Suprapubic skin (tissue), 4 donors: ENCODE results near the gene SPDYE4. TPM values are rescaled to one million over a fixed set of nuclear protein-coding genes. Genes with fewer than 3 reads are reported as not detected.

Experiments
- DNase-seq, 2 donors: peaks; one replicate each; pipeline ENCODE4 v3.0.0-alpha.2; 2019; ENCODE audit warnings: low spot score in 2 of 2
- H3K27ac ChIP-seq: fragments of 200-600 bp; sonication (generic); one replicate; pipeline ENCODE4 v1.5.1; 2019
- H3K27me3 ChIP-seq: fragments of 200-600 bp; sonication (generic); one replicate; pipeline ENCODE4 v1.5.1; 2019
- H3K36me3 ChIP-seq: fragments of 200-600 bp; sonication (generic); one replicate; pipeline ENCODE4 v1.5.1; 2019
- H3K4me1 ChIP-seq: fragments of 200-600 bp; sonication (generic); one replicate; pipeline ENCODE4 v1.5.1; 2019
- H3K4me3 ChIP-seq: fragments of 200-600 bp; sonication (generic); one replicate; pipeline ENCODE4 v1.5.1; 2019; ENCODE audit warnings: mild to moderate bottlenecking
- H3K9me3 ChIP-seq: fragments of 200-600 bp; sonication (generic); one replicate; pipeline ENCODE4 v1.5.1; 2019
- CTCF ChIP-seq, 2 donors: fragments of 200-600 bp in 1 of 2; fragments of 450-650 bp in 1 of 2; sonication (generic) in 1 of 2; IDR thresholded peaks; one replicate each; pipeline ENCODE4 v1.5.1; 2016 to 2019; ENCODE audit warnings: antibody characterized with exemption in 2 of 2, mild to moderate bottlenecking in 1 of 2, moderate library complexity in 1 of 2
- EP300 ChIP-seq: sonication (generic); formaldehyde crosslinking; IDR thresholded peaks from one replicate; pipeline ENCODE4 v1.6.1; 2017; ENCODE audit warnings: antibody characterized with exemption
- POLR2A ChIP-seq, 2 donors: fragments of 450-650 bp; IDR thresholded peaks; one replicate each; pipeline ENCODE4 v1.6.1; 2017; ENCODE audit warnings: antibody characterized with exemption in 2 of 2, mild to moderate bottlenecking in 2 of 2, moderate library complexity in 2 of 2
- POLR2AphosphoS5 ChIP-seq, 3 donors: sonication (generic); formaldehyde crosslinking; IDR thresholded peaks; one replicate each; pipeline ENCODE4 v1.6.1; 2017; ENCODE audit warnings: antibody characterized with exemption in 3 of 3
- WGBS: methylation state at CpG from one replicate; pipeline ENCODE4 v1.1.5; 2018; 5-methylcytosine and 5-hydroxymethylcytosine counted together
- total RNA-seq, 4 donors: library from RNA; depleted of rRNA; stranded (reverse); fragments of >200 nt; gene quantifications; one replicate each; pipeline ENCODE4 v1.1.0, GENCODE V29; 2016

Gene SPDYE4
- total RNA-seq, 4 donors from 2014 or later: not detected

- H3K27me3 ChIP-seq: peaks cover 3% of the 10 kb centered on the region
- H3K36me3 ChIP-seq: no peaks in the 10 kb centered on the region
- no peak for DNase-seq
- H3K27ac ChIP-seq: no peak overlapping the region
- TF ChIP-seq CTCF (IDR thresholded peaks at IDR 0.05): no peak
- no peak for TF ChIP-seq POLR2A (IDR thresholded peaks at IDR 0.05)
- TF ChIP-seq EP300: no peak
- TF ChIP-seq POLR2AphosphoS5 (IDR thresholded peaks at IDR 0.05): no peak
- H3K9me3 ChIP-seq: no peaks in the 10 kb centered on the region
- peaks cover 18% of the 10 kb centered on the region for H3K4me1 ChIP-seq
- 90% methylated on average over 3 of the region's 3 CpGs for WGBS
- no peak overlapping the region for H3K4me3 ChIP-seq
Observed at GRCh38 chr17:8749616-8750015, 8.7 kb downstream of the SPDYE4 start.

- no peak for TF ChIP-seq CTCF (IDR thresholded peaks at IDR 0.05)
- Histone ChIP-seq H3K4me3 (no peak overlapping the region), H3K9me3 (no peaks in the 10 kb centered on the region), H3K27me3 (no peaks in the 10 kb centered on the region), H3K36me3 (no peaks in the 10 kb centered on the region), H3K27ac (no peak overlapping the region), H3K4me1 (peaks cover 18% of the 10 kb centered on the region)
- 89% methylated on average over 3 of the region's 3 CpGs for WGBS
- no peak for DNase-seq
Observed at GRCh38 chr17:8747742-8748141, 10.6 kb downstream of the SPDYE4 start.

GRCh38 chr17:8746501-8747236 is 11.7 kb downstream of the SPDYE4 start:
- peak overlapping the region; percentile 81 for H3K4me3 ChIP-seq
- no peaks in the 10 kb centered on the region for H3K9me3 ChIP-seq
- H3K27ac ChIP-seq: no peak overlapping the region
- no peak for TF ChIP-seq EP300
- TF ChIP-seq POLR2AphosphoS5 (IDR thresholded peaks at IDR 0.05): no peak
- TF ChIP-seq POLR2A (IDR thresholded peaks at IDR 0.05): no peak
- no peak for TF ChIP-seq CTCF (IDR thresholded peaks at IDR 0.05)
- H3K36me3 ChIP-seq: no peaks in the 10 kb centered on the region
- 24% methylated on average over 6 of the region's 9 CpGs for WGBS
- no peak for DNase-seq
- no peaks in the 10 kb centered on the region for H3K27me3 ChIP-seq
- H3K4me1 ChIP-seq: peaks cover 18% of the 10 kb centered on the region

GRCh38 chr17:8745586-8746500 is 12.5 kb downstream of the SPDYE4 start:
- no peak overlapping the region for H3K27ac ChIP-seq
- H3K4me1 ChIP-seq: peaks cover 18% of the 10 kb centered on the region
- H3K9me3 ChIP-seq: no peaks in the 10 kb centered on the region
- peak in 1 of 2 donors; percentile 82 for DNase-seq
- no peaks in the 10 kb centered on the region for H3K27me3 ChIP-seq
- TF ChIP-seq CTCF (IDR thresholded peaks at IDR 0.05) (peak; percentile 44 to 94), POLR2A (IDR thresholded peaks at IDR 0.05) (no peak)
- 1% methylated on average over 43 of the region's 70 CpGs for WGBS
- peak overlapping the region; percentile 81 for H3K4me3 ChIP-seq
- H3K36me3 ChIP-seq: no peaks in the 10 kb centered on the region

GRCh38 chr17:8744086-8744785 is 14.1 kb downstream of the SPDYE4 start:
- DNase-seq: no peak
- peaks cover 18% of the 10 kb centered on the region for H3K4me1 ChIP-seq
- TF ChIP-seq CTCF (IDR thresholded peaks at IDR 0.05) (no peak), POLR2A (IDR thresholded peaks at IDR 0.05) (no peak), POLR2AphosphoS5 (IDR thresholded peaks at IDR 0.05) (no peak), EP300 (no peak)
- H3K36me3 ChIP-seq: no peaks in the 10 kb centered on the region
- no peaks in the 10 kb centered on the region for H3K9me3 ChIP-seq
- no peak overlapping the region for H3K27ac ChIP-seq
- H3K27me3 ChIP-seq: no peaks in the 10 kb centered on the region
- no peak overlapping the region for H3K4me3 ChIP-seq
- 62% methylated on average over 12 of the region's 15 CpGs for WGBS
